ENCODE data around the gene UIMC1.

UIMC1 gene

DNA sequence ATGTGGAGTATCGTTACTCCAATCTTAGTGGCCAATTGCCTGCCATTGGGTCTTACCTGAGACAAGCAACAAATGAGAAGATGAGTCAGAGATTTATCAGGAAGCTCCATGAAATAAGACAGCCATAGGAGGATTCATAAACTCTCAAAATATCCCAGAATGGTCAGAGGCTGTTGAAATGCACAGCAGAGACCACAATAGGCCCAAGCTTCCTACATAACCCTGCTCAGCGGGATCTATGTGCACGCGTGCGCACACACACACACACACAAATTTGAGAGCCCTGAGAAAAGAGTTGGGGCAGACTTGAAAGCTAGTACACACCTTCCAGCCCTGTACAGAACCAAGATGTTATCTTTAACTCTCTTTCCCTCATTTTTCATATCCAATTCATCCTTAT is 9.8 kb downstream of the UIMC1 start:
- no peak for TF ChIP-seq TEAD4 (IDR thresholded peaks at IDR 0.05)
- no peak for TF ChIP-seq YY1 (IDR thresholded peaks at IDR 0.05; ENCODE audit: low read depth)
- TF ChIP-seq, protein P1, sequence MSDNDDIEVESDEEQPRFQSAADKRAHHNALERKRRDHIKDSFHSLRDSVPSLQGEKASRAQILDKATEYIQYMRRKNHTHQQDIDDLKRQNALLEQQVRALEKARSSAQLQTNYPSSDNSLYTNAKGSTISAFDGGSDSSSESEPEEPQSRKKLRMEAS (IDR thresholded peaks at IDR 0.05) = no peak
- TF ChIP-seq TCF12 (IDR thresholded peaks at IDR 0.05; ENCODE audit: low read depth) = no peak

DNA sequence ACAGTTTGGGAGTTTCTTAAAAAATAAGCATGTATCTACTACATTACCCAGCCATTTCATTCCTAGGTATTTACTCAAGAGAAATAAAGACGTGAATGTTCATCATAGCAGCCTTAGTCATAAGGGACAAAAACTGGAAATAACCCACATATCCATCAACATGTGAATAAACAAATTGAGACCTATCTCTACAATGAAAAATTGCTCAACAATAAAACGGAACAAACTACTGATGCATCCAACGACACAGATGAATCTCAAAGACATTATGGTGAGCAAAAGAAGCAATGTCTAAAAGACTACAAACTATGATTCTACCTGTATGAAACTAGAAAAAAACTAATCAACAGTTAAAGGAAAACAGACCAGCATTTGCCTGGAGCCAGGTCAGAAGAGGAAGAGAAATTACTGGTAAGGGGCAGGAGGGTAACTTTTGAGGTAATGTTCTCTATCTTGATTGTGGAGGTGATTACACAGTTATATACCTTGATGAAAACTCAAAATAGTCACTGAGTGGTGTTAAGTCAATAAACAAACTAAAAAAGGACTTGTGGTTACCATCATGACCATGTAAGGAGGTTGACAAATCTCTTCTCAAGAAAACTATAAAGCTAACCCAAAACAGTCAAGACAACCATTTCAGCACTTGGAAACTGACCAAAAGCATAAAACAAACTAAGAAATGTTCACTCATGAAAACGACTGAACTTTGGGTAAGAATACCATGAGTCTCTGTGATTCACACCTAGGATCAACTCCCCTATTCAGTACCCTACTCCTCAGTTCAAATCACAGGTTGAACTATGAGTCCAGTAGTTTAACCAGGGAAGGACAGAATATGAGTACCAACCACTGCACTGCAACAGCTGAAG is 10.4 kb downstream of the UIMC1 start:
- no peak for TF ChIP-seq RAD21 (IDR thresholded peaks at IDR 0.05; ENCODE audit: low read depth)
- no peak for TF ChIP-seq EP300 (IDR thresholded peaks at IDR 0.05; ENCODE audit: borderline replicate concordance)
- no peak for TF ChIP-seq FOXM1 (IDR thresholded peaks at IDR 0.05; ENCODE audit: borderline replicate concordance, low read depth)
- no peak for TF ChIP-seq TCF12 (IDR thresholded peaks at IDR 0.05; ENCODE audit: low read depth)
- TF ChIP-seq REST (IDR thresholded peaks at IDR 0.05; ENCODE audit: low read depth) = no peak
- TF ChIP-seq YY1 (IDR thresholded peaks at IDR 0.05; ENCODE audit: low read depth) = no peak
- TF ChIP-seq CEBPB (IDR thresholded peaks at IDR 0.05) = no peak
- TF ChIP-seq ZBTB7A (IDR thresholded peaks at IDR 0.05; ENCODE audit: low read depth) = no peak

DNA sequence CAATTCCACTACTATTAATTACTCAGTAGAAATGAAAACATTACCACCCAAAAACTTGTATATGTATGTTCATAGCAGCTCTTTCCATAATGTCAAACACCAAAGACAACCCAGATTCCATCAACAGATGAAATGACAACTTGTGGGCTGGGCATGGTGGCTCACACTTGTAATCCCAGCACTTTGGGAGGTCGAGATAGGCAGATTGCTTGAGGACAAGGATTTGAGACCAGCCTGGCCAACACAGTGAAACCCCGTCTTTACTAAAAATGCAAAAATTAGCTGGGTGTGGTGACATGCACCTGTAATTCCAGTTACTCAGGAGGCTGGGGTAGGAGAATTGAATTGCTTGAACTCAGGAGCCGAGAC is 11.5 kb downstream of the UIMC1 start:
- TF ChIP-seq, protein P2, sequence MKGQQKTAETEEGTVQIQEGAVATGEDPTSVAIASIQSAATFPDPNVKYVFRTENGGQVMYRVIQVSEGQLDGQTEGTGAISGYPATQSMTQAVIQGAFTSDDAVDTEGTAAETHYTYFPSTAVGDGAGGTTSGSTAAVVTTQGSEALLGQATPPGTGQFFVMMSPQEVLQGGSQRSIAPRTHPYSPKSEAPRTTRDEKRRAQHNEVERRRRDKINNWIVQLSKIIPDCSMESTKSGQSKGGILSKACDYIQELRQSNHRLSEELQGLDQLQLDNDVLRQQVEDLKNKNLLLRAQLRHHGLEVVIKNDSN (IDR thresholded peaks at IDR 0.05) = no peak

- no peak for TF ChIP-seq FOXM1 (IDR thresholded peaks at IDR 0.05; ENCODE audit: borderline replicate concordance, low read depth)
- TF ChIP-seq, protein P1 (IDR thresholded peaks at IDR 0.05) = no peak
- TF ChIP-seq CREB1 (IDR thresholded peaks at IDR 0.05; ENCODE audit: low read depth) = no peak
- TF ChIP-seq EGR1 (IDR thresholded peaks at IDR 0.05) = no peak
- no peak for TF ChIP-seq YY1 (IDR thresholded peaks at IDR 0.05; ENCODE audit: low read depth)
- no peak for TF ChIP-seq RAD21 (IDR thresholded peaks at IDR 0.05; ENCODE audit: low read depth)
- TF ChIP-seq NFIC (IDR thresholded peaks at IDR 0.05) = no peak
- TF ChIP-seq CEBPB (IDR thresholded peaks at IDR 0.05) = no peak
- TF ChIP-seq TAF1 (IDR thresholded peaks at IDR 0.05; ENCODE audit: low read depth) = no peak
- TF ChIP-seq ZBTB7A (IDR thresholded peaks at IDR 0.05; ENCODE audit: low read depth) = no peak
- no peak for TF ChIP-seq EP300 (IDR thresholded peaks at IDR 0.05; ENCODE audit: borderline replicate concordance)
- TF ChIP-seq, protein P2 (IDR thresholded peaks at IDR 0.05) = no peak
- TF ChIP-seq REST (IDR thresholded peaks at IDR 0.05; ENCODE audit: low read depth) = no peak
- TF ChIP-seq TCF12 (IDR thresholded peaks at IDR 0.05; ENCODE audit: low read depth) = no peak
Measured at GRCh38 chr5:176994460-176995121, 12.0 kb downstream of the UIMC1 start.

GRCh38 chr5:176987583-176987982 is 19.0 kb downstream of the UIMC1 start:
- TF ChIP-seq EGR1 (IDR thresholded peaks at IDR 0.05) (no peak), TAF1 (IDR thresholded peaks at IDR 0.05; ENCODE audit: low read depth) (no peak), RAD21 (IDR thresholded peaks at IDR 0.05; ENCODE audit: low read depth) (no peak), CEBPB (IDR thresholded peaks at IDR 0.05) (no peak), NFIC (IDR thresholded peaks at IDR 0.05) (no peak), YY1 (IDR thresholded peaks at IDR 0.05; ENCODE audit: low read depth) (no peak), REST (IDR thresholded peaks at IDR 0.05; ENCODE audit: low read depth) (no peak), TCF12 (IDR thresholded peaks at IDR 0.05; ENCODE audit: low read depth) (no peak)
- TF ChIP-seq, protein P2 (IDR thresholded peaks at IDR 0.05) = no peak

All from Ishikawa (cell line).